OCI-LY1 (cell line): ENCODE measurements around the gene SLFN5.

Source experiments
- EZH2 ChIP-seq: fragments of 200-600 bp; sonication (generic), shearing (Covaris generic); IDR thresholded peaks from 2 replicates; pipeline ENCODE4 v1.8.0; 2017; ENCODE audit warnings: borderline replicate concordance, mixed run types, mild to moderate bottlenecking, antibody characterized with exemption, low read length, moderate library complexity, mixed read lengths
- TF ChIP-seq, protein P1 (sequence below): fragments of 200-600 bp; sonication (generic), shearing (Covaris generic); IDR thresholded peaks from 2 replicates; pipeline ENCODE4 v1.5.1; 2017; ENCODE audit warnings: mild to moderate bottlenecking, antibody characterized with exemption, low read length, moderate library complexity, mixed read lengths

DNA sequence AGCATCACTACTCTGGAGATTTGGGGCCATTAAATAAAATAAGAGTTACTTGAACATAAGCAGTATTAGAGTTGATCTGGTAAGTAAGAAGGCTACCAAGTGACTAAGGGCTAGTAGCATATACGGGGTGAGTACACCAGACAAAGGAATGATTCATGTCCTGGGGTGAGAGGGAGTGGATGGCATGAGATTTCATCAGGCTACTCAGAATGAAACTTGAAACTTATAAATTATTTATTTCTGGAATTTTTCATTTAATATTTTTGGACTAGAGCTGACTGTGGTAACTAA, 2.3 kb downstream of the SLFN5 start:
- TF ChIP-seq, protein P1, sequence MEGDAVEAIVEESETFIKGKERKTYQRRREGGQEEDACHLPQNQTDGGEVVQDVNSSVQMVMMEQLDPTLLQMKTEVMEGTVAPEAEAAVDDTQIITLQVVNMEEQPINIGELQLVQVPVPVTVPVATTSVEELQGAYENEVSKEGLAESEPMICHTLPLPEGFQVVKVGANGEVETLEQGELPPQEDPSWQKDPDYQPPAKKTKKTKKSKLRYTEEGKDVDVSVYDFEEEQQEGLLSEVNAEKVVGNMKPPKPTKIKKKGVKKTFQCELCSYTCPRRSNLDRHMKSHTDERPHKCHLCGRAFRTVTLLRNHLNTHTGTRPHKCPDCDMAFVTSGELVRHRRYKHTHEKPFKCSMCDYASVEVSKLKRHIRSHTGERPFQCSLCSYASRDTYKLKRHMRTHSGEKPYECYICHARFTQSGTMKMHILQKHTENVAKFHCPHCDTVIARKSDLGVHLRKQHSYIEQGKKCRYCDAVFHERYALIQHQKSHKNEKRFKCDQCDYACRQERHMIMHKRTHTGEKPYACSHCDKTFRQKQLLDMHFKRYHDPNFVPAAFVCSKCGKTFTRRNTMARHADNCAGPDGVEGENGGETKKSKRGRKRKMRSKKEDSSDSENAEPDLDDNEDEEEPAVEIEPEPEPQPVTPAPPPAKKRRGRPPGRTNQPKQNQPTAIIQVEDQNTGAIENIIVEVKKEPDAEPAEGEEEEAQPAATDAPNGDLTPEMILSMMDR: no peak
- TF ChIP-seq EZH2: no peak
